Effector memory CD8-positive, alpha-beta T cell (primary cell): Measurements from ENCODE around the gene TMX3.

Source experiments
- ATAC-seq: fragments of 150-1000 bp; cut with Tn5 transposase; replicated peaks from 2 replicates; pipeline ENCODE4 v1.10.0; 2021; ENCODE audit warnings: mild to moderate bottlenecking, moderate library complexity
- DNase-seq, 3 experiments: peaks; one replicate each; pipeline ENCODE4 v3.0.0; 2021
- H3K27ac Mint-ChIP-seq, 2 donors: one replicate each; pipeline ENCODE4 v1.8.0; 2022; ENCODE audit warnings: mild to moderate bottlenecking in 2 of 2, mixed read lengths in 2 of 2, moderate library complexity in 2 of 2
- H3K27me3 Mint-ChIP-seq, 2 donors: one replicate each; pipeline ENCODE4 v1.8.0; 2022; ENCODE audit warnings: mixed read lengths in 2 of 2
- H3K36me3 Mint-ChIP-seq: one replicate; pipeline ENCODE4 v1.8.0; 2022; ENCODE audit warnings: mild to moderate bottlenecking, moderate library complexity, mixed read lengths; ENCODE audit not compliant: insufficient read depth
- H3K4me1 Mint-ChIP-seq, 2 donors: one replicate each; pipeline ENCODE4 v1.8.0; 2022; ENCODE audit warnings: low read depth in 2 of 2, mixed read lengths in 2 of 2
- H3K4me3 Mint-ChIP-seq, 2 donors: one replicate each; pipeline ENCODE4 v1.8.0; 2022; ENCODE audit warnings: mild to moderate bottlenecking in 2 of 2, mixed read lengths in 2 of 2, moderate library complexity in 2 of 2
- H3K9me3 Mint-ChIP-seq, 2 donors: one replicate each; pipeline ENCODE4 v1.8.0; 2022; ENCODE audit warnings: mixed read lengths in 2 of 2

The TMX3 gene

DNA sequence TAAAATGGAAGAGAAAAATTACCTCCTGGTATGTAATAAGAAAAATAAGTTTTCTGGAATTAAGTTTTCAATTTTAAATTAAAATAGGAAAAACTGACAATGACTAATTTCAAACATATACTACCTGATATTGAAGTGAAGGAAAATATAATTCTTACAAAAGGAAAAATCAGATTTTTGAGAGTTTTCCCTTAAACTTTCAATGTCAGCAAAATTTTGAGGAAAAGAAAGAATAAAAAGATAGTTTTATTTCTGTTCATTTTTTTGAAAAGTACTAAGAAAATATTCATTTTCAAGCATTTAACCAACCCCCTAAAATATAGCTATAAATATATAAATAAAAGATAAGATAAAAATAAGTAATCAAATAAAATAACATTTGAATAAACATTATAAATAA is 87.1 kb downstream of the TMX3 start:
- Mint-ChIP-seq H3K9me3 (no peaks in the 10 kb centered on the region), H3K4me3 (no peak overlapping the region), H3K36me3 (no peaks in the 10 kb centered on the region), H3K27me3 (no peaks in the 10 kb centered on the region), H3K27ac (no peak overlapping the region), H3K4me1 (no peaks in the 10 kb centered on the region)
- DNase-seq (no peak), ATAC-seq (no peak)
